Mesenteric fat pad (tissue), 1 donor: ENCODE measurements around the gene RNH1. TPM values are rescaled to one million over a fixed set of nuclear protein-coding genes. Genes with fewer than 3 reads are reported as not detected.
A peak's percentile ranks its signal among the peaks of the same experiment; 100 is the strongest.

ENCODE experiments used
- DNase-seq: peaks from one replicate; pipeline ENCODE4 v3.0.0-alpha.2; 2020; ENCODE audit warnings: low spot score
- long read RNA-seq: library from polyadenylated mRNA; unstranded; transcript quantifications from one replicate; pipeline ENCODE4 v2.0.0, GENCODE V29; 2020
- total RNA-seq: library from RNA; stranded (reverse); fragmentation: NEBNext Ultra II Directional; extraction: Animal tissue kit (Norgen Biotek cat#: 25700); gene quantifications from one replicate; pipeline ENCODE4 v1.2.1, GENCODE V29; 2021
- donor health status: DM: yes; HTN: yes; CAD: no.

RNH1 gene
- total RNA-seq = 231 TPM
- long read RNA-seq, transcript RNH1-202 (10 exons, 1,791 nt) = major isoform, 540 of 2,515 reads
- long read RNA-seq, transcript RNH1-224 (9 exons, 2,973 nt) = minor isoform, 73 of 2,515 reads
- long read RNA-seq, transcript RNH1-222 (11 exons, 1,829 nt) = minor isoform, 73 of 2,515 reads
- long read RNA-seq, transcript RNH1-203 (10 exons, 1,722 nt) = minor isoform, 509 of 2,515 reads
- long read RNA-seq, partial matches to known transcripts = 619 of 2,515 reads
- long read RNA-seq, other reads (novel, unspliced or antisense) = 547 of 2,515 reads

DNA sequence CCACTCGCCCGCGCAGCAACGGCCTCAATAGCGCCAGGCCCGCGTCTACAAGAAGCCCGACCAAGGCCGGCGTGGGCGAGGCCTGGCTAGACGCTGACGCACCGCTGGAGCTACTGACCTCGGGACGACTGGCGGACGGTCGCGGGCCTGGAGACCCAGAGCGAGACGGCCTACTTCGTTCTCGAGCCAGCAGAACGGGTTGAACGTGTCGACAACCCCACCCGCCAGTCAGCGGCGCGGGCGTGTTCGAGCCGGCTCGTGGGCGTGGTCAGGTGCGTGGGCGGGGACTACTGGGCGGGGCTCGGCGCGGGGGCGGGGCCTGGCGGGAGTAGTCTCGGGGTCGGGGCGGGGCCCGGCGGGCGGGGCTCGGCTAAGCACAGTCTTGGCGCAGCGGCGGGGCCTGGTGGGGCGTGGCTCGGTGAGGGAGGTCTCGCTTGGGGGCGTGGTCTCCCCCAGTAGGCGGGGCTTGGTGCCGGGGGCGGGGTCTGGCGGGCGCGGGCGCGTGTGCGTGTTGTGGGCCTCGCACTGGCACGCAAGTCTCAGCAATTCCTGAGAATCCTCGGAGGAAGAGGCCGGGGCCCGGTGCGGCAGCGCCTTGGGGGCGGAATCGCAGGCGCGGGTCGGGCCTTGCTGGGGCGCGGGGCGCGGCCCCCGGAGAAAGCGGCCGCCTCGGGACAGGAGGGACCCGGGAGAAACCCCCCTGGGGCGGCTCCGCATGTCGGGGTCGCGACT lies at the start of gene RNH1:
Gene RNH1 (minus strand): TSS at position 248 of the 732 bp plus-strand sequence. CDS start 5,080 bp downstream, outside the sequence.
- DNase-seq = peak; percentile 100

DNA sequence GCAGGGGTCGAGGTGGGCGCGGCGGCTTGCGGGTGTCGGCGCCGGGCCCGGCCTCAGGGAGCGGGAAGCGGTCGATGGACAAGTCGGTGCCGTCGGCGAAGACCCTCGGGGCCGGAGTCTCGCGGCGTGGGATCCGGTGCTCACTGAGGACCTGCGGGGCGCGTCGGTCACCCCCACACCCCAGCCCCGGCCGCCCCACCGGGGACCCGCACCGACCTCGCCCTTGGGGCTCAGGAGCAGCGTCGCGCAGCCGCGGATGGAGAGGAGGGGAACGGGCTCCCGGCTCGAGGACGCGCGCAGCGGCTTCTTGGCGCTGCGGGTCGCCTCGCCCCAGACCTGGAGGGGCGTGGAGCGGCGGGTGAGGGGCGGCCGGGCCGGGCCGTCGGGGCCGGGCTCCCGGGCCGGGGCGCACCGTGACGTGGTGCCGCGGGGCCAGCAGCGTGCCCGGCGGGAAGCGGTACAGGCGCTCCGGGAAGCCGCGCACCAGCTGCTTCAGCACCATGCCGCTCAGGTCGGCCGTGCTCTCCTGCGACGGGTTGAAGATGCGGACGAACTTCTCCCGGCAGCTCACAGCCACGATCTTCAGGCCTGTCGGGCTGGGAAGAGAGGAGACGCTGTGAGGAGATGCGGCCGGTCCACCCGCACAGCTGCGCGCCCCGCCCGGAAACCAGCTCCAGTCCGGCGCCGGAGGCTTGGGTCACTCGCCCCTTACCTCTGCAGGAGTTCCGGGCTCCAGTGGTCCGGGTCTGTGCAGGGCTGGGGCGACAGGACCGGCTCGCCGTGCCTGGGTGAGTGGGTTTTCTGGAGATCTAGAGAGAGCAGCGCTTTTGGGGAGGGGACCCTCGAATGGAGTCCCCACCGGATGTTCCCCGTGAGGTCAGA lies 49.0 kb upstream of the RNH1 start:
- no peak for DNase-seq

DNA sequence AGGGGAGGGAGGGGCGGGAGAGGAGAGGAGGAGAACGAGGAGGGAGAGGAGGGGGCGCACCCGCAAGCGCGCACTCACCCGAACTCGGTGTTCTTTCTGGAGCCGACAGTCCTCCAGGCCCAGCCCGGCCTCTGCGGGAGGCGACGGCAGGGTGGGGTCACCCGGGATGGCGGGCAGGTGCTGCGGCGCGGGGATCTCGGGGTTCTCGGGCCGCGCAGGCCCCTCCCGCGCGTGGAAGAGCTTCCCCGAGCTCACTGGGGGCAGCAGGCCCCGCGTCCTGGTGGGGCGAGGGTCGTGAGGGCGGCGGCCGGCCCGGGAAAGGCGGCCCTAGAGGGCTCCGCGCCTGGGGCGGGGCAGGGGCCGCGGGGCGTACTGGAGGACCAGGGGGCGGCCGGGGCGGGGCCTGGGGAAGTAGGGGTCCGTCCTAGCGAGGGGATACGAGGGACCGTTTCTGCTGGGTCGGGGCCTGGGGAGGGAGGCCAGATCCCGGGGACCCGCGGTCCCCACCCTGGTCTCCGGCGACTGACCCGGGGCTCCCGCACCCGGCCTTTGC lies 48.3 kb upstream of the RNH1 start:
- DNase-seq = no peak

DNA sequence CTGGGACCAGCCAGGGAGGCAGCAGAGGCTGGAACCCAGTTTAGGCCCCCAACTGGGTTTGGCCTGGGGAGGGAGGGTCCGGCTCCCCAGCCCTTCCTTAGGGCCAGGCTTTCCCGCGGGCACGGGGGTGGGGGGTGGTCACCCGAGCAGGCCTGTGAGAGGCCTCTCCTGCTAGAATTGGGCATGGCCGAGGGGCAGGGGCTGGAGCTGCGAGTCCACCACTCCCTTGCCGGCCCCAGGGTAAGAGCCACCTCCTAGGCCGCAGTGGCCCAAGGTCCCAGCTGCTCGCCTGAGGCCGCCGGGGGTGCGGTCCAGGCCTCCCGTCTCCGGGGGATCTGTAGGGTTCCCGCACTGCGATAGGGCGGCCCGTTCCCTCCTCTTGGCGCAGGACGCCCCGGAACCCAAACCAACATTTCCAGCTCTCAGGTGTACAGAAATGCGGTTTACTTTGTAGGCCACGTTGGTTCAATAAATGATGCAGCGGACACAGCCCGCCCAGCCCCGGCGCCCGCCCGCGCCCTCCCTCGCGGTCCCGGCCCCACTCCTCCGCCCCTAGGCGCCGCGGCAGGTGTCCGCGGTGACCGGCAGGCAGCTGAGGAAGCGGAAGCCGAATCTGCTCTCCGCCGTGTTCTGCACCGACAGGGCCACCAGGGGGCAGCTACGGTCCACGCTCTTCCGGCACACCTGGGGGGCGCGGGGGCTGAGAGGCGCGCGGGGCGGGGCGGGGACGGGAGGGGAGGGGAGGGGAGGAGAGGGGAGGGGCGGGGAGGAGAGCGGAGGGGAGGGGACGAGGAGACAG lies 47.6 kb upstream of the RNH1 start:
- DNase-seq = no peak

DNA sequence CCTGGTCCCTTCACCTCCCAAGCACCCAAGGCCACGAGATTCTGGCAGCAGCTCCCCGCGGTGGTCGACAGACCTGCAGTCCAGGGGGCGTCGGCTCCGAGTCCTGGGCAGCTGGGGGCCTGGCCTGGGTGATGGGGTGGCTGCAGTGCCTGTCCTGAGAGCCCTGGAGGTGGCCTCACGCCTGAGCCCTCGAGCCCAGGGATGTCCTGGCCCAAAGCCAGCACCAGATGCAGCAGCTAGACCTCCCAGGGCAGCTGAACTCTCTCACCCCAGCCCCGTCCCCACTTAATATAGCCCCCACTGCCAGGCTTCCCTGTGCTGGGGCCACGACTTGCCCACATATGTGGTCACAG lies 46.9 kb upstream of the RNH1 start:
- DNase-seq = no peak

DNA sequence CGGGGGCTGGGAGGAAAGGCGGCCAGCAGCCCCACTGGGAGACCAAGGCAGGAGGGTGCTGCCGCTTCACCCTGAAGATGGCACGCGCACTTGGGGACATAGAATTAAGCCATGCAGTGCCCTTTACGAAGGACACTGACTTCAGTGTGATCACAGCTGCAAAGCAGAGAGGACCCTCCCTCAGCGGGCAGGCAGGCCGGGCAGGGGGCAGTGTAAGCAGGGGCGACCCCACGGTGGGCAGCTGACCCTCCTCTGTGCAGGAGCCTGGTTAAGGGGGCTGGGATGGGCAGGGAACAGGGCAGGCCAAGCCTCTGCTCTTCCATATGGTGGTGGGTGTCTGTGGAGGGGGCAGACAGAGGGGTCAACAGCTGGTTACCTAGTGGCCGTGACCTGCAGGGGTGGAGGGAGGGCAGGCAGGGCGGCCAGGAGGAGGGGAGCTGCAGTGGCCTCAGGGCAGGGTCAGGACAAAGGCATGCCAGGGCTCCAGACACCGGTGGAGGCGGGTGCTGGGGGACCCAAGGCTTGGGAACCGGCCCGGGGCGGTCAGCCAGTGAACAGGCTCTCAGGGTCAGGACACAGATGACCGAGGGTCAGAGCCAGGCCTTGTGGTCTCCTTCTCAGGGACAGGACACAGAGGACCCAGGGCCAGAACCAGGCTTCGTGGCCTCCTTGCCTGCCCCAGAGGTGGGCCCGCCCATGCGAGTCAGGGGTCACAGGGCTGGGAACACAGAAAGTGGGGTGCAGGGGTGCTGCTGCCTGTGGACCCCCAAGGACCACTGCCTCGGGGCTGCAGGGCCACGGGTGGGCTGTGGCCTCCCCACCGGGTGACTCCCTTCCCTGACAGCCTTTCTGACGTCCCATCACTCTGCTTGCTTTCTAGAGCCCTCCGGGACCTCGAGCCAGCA lies 46.3 kb upstream of the RNH1 start:
- DNase-seq = no peak

DNA sequence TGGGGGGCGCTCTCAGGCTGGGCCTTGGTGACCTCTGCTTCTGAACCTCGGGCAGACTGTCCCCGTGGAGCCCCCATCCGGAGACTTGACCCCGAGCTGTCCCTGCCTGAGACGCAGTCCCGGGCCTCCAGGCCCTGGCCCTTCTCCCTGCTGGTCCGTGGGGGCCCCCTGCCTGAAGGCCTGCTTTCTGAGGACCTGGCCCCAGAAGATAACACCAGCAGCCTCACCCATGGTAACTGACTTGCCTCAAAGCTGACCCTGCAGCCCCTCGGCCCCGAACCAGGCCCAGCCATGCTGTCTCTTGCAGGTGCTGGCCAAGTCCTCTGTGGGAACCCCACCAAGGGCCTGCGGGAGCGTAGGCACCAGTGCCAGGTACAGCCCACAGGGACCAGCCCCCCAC lies 44.6 kb upstream of the RNH1 start:
- DNase-seq = no peak

DNA sequence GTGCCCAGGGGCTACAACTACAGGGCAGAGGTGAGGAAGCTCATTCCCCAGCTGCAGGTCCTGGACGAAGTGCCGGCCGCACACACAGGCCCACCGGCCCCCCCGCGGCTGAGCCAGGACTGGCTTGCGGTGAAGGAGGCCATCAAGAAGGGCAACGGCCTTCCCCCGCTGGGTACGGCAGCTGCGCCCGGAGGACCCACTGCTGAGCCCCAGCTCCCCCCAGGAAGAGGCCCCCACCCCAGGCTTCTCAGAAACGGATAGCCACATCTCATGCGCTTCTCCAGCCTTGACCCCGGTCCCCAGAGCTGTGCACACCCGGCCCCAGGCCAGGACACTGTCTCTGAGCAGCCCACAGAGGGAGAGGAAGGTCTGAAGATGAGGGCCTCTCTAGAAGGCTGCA lies 44.1 kb upstream of the RNH1 start:
- DNase-seq = no peak

DNA sequence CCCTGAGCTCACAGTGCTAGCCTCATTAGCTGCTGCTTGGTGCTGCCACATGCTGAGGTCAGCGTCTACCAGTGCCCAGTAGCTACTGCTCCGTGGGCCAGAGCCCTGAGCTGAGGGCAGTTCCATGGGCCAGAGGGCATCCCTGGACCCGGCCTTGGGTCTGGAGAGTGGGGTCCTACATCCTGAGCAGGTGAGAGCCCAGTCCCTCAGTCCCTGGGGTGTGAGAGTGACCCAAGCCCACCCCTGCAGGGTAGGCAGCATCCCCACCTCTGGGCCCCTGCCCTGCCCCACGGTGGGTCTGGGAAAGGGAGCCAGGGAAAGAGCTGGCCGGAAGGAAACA lies 43.7 kb upstream of the RNH1 start:
- DNase-seq = no peak

DNA sequence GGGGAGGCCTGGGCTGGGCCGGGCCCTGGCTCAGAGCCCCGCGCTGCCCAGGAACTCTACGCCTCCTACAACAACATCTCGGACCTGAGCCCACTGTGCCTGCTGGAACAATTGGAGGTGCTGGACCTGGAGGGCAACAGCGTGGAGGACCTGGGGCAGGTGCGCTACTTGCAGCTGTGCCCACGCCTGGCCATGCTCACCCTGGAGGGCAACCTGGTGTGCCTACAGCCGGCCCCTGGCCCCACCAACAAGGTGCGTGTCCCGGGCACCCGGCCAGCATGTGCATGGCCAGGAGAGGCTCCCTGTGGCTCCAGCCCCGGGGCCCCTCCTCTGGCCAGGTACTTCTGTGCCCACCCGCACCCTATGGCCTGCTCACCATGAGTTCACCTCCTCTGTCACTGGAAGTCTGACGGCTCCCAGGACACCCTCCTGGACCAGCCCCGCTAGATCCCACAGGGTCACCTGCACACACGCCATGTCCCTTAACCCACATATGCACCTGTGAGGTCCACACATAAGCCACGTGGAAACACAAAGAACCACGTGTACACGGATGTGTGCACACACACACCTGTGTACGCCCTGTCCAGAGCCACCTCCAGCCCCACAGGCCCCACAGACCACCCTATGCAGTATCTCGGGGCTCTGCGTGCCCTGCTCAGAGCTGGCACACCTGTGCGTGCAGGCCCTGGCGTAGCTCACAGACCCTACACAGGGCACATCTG lies 43.1 kb upstream of the RNH1 start:
- no peak for DNase-seq

DNA sequence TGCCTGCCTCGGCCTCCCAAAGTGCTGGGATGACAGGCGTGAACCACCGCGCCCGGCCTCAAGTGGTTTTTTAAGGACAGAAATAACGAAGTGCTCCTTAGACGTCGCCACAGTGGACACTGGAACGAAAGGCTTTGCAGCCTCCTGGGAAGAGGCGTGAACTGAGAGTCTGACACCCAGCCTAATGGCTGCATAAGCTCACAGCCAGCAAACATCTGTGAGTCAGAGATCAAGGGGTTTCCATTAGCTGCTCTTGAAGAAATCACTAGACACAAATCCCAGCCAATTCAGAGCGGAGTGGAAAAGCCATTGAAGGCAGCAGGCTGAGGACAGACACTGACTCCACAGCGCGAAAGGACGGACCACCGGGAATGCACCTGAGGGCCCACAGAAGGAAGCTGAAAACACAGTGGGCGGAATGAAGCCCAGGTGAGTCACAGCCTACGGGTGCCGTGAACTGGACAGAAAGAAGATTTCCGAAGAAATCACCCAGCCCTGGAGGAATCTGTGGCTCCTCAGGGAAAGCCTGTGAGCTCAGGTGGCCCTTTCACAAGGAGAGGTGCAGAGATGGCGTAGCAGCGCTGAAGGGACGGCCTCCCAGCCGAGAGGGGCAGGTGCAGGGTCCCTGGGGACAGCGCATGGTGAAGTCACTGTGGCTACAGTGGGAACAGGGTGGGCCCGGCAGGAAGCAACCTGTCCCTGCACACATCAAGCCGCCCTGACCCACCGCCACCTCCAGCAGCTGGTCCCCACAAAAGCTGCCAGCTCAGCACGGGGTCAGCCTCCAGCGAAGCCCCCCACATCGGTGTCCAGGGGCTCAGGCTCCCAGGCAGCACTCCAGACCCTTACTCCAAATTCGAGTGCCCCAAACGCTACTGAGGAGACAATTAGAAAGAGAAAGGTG lies 41.9 kb upstream of the RNH1 start:
- DNase-seq = no peak

DNA sequence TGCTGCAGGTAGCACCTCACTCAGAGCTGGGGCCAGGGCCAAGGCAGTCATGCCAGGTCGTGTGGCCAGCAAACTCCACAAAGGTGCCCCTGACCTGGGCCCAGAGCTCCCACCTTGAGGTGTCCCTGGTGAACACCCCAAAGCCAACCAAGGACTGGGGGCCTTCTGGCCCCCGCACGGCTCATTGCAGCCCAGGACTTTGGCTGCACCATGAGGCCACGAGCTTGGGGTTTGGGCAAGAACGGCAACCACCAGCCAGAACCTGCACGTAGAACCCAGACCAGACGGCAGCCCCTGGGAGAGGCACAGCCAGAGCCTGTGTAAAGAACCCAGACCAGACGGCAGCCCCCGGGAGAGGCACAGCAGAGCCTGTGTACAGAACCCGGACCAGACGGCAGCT lies 38.1 kb upstream of the RNH1 start:
- no peak for DNase-seq

DNA sequence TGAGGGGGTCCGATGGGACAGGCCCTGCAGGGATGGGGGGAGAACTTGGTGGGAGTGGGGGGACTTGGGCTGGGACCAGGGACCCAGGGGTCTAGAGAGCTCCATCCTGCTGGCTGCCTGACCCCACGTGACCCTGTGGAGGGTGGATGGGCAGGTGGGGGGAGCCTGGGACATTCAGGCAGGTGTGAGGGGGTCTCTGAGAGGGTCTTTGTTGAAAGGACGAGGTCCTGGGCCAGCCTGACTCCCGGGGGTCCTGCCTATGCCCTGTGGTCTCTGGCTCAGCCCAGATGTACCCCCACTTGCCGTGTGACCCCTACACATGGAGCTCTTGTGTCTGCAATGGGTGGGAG lies 37.8 kb upstream of the RNH1 start:
- no peak for DNase-seq

DNA sequence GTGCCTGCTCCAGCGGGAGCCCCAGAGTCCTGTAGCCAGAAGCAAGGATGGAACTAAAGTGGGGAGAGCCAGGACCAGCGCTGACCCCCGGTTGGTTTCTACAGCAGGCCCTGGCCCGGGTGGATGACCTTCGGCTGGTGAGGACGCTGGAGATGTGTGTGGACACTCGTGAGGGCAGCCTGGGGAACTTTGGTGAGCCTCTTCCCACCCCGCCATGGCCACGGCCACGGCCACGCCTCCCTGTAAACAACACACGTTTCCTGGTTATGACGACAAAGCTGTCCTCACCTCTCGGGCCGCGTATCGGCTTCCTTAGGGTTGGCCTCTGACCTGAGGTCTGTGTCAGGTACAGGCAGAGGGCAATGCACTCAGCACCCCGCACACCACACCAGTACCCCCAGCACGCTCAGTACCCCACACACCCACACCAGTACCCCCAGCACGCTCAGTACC lies 34.4 kb upstream of the RNH1 start:
- no peak for DNase-seq

DNA sequence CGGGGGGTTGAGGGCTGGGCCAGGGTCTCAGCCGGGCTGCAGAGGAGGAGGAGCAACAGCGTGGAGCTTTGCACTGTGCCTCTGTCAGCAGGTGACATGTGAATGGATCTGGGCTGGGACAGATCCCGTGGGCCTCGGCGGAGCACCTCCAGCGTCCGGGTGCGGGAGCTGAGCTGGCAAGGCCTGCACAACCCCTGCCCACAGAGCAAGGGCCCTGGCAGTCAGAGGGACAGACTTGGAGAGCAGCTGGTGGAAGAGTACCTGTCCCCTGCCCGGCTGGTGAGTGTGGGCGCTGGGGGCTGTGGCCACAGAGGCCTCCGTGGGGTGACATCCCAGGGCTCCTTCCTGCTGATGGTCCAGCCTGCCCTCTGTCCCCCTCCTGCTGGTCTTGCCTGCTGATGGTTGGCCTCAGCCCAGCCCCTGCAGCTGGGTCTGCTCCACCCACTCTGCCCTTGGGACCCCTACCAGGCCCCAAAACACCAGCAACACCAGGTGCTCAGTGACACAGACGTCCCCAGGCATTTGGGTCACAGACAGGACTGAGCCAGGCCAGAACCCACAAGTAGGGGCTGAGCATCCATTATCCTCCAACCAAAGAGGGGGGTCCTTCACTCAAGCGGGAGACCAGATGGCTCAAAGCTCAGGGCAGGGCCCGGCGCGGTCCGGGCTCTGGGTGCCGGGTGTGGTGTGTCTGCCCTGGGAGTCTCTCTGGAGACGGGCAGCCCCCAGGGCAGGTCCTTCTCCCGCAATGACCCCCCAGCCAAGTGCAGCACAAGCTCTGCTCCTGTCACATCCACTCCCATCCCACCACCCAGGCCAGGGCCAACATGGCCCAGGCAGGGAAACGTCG lies 33.8 kb upstream of the RNH1 start:
- DNase-seq = no peak

DNA sequence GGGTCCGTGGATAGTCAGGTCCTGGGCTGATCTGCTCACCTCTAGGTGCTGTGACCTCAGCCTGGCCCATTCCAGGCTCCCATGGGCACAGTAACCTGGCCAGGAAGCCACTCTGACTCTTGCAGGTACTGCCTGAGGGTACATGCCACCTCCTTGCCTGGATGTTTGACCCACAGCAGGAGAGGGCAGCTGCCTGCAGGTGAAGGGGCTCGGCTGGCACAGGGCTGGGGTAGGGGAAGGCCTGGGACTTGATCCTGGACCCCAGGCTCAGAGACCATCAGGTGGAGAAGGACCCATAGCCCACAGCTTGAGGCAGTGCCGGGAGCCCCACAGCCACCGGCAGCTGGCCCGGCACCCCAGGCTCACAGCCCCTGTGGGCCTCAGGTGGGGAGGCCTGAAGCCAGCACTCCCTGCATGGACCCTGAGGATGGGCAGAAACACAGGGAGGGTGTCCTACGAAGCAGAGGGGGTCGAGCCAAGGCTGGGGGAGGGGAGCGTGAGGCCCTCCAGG lies 33.0 kb upstream of the RNH1 start:
- DNase-seq = no peak

DNA sequence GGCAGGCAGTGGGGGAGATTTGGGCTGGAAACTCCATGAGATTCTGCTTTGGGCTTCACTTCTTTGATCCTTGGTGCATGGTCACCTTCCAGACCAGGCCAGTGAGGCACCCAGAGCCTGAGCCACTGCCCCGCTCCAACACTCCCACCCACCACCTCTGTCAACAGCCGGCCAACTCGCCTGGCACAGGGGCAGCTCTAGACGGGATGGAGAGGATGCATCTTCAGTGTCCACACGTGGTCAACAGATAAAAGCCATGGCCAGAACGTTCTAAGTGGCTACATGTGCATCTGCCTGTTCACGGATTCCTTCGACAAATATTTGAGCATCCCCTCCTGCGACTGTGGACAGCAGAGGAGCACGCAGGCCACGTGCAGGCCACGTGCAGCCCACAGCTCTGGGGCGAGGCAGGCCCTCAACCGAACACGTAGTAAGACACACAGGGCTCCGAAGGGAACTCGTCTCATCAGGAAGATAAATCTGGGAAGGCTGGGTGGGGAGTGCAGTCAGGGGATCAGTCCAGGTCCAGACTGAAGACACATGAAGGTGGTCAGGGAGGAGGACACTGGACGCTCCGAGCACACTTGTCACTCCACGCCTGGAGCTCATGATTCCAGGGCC lies 31.5 kb upstream of the RNH1 start:
- no peak for DNase-seq
